H1 (cell line): Measurements from ENCODE around the gene RBFOX1. TPM values are rescaled to one million over a fixed set of nuclear protein-coding genes. Genes with fewer than 3 reads are reported as not detected.

ENCODE experiments used
- CTCF ChIA-PET: fragments of 300-600 bp; sonication (Branson Sonifier 250); formaldehyde crosslinking; loops from one replicate; lab custom pipeline; 2021; ENCODE audit not compliant: partially characterized antibody; lab: Charles Lee
- POLR2A ChIA-PET: fragments of 300-600 bp; sonication (Branson Sonifier 250); formaldehyde crosslinking; loops from one replicate; lab custom pipeline; 2021; ENCODE audit warnings: inconsistent platforms; ENCODE audit not compliant: partially characterized antibody; lab: Charles Lee
- DNase-seq, 2 experiments: peaks; one replicate each; pipeline versions ENCODE4 v3.0.0 to v3.0.0-alpha.2; 2010 to 2022; ENCODE audit warnings: low spot score in 2 of 2, low read depth in 1 of 2, mixed read lengths in 1 of 2
- FAIRE-seq: peaks from 2 replicates; lab custom pipeline; 2011; peaks lifted over from hg19 to GRCh38; lab: Jason Lieb, UNC
- H2AFZ ChIP-seq: 2 replicates; pipeline ENCODE4 v1.8.1; 2012; ENCODE audit warnings: low read length, inconsistent platforms
- H2AK5ac ChIP-seq: 2 replicates; pipeline ENCODE4 v1.6.1; 2013; ENCODE audit warnings: low read depth, low read length
- H2BK120ac ChIP-seq: replicated peaks from 2 replicates; pipeline ENCODE3; 2013; ENCODE audit warnings: low read depth, low read length, inconsistent platforms
- H2BK12ac ChIP-seq: 2 replicates; pipeline ENCODE4 v1.6.1; 2013; ENCODE audit warnings: low read depth, low read length
- H2BK15ac ChIP-seq: 2 replicates; pipeline ENCODE4 v1.6.1; 2013; ENCODE audit warnings: low read length
- H2BK20ac ChIP-seq: 2 replicates; pipeline ENCODE4 v1.6.1; 2013; ENCODE audit warnings: low read length
- H2BK5ac ChIP-seq: 2 replicates; pipeline ENCODE4 v1.6.1; 2013; ENCODE audit warnings: low read depth, low read length
- H3K14ac ChIP-seq: 2 replicates; pipeline ENCODE4 v1.6.1; 2013; ENCODE audit warnings: inconsistent platforms; ENCODE audit not compliant: insufficient read length
- H3K18ac ChIP-seq: 2 replicates; pipeline ENCODE4 v1.6.1; 2013; ENCODE audit warnings: low read length; ENCODE audit errors: extremely low read depth
- H3K23ac ChIP-seq: 2 replicates; pipeline ENCODE4 v1.6.1; 2013; ENCODE audit warnings: inconsistent platforms; ENCODE audit not compliant: insufficient read length
- H3K23me2 ChIP-seq: 2 replicates; pipeline ENCODE4 v1.6.1; 2013; ENCODE audit warnings: low read depth, low read length
- H3K27ac ChIP-seq: 2 replicates; pipeline ENCODE4 v1.6.1; 2011; ENCODE audit warnings: low read depth, low read length, inconsistent platforms
- H3K27me3 ChIP-seq, 4 experiments: replicated peaks in 1 of 4; 1 replicate in 1 of 4; 2 replicates in 3 of 4; pipeline versions ENCODE4 v1.6.1 to v1.8.1; 2011 to 2013; ENCODE audit warnings: low read length in 3 of 4, mild to moderate bottlenecking in 3 of 4, inconsistent platforms in 2 of 4, mixed read lengths in 2 of 4, moderate library complexity in 1 of 4; ENCODE audit not compliant: control insufficient read depth in 3 of 4, insufficient read depth in 3 of 4; ENCODE audit errors: extremely low read depth in 1 of 4
- H3K36me3 ChIP-seq, 4 experiments: 2 replicates each; pipeline versions ENCODE4 v1.6.1 to v1.8.1; 2011 to 2013; ENCODE audit warnings: mild to moderate bottlenecking in 4 of 4, low read length in 3 of 4, moderate library complexity in 2 of 4, control low read depth in 1 of 4, inconsistent platforms in 1 of 4; ENCODE audit not compliant: insufficient read depth in 4 of 4, control insufficient read depth in 2 of 4
- H3K4ac ChIP-seq: replicated peaks from 2 replicates; pipeline ENCODE3; 2013; ENCODE audit warnings: low read length, low read depth, mixed read lengths, inconsistent platforms; ENCODE audit not compliant: insufficient read length
- H3K4me1 ChIP-seq, 4 experiments: replicated peaks in 1 of 4; 1 replicate in 1 of 4; 2 replicates in 3 of 4; pipeline versions ENCODE4 v1.6.1 to v1.8.1; 2011 to 2013; ENCODE audit warnings: low read length in 3 of 4, inconsistent platforms in 2 of 4, mixed read lengths in 1 of 4; ENCODE audit not compliant: insufficient read depth in 4 of 4, control insufficient read depth in 3 of 4
- H3K4me2 ChIP-seq, 2 experiments: 2 replicates each; pipeline versions ENCODE4 v1.6.1 to v1.8.1; 2011 to 2013; ENCODE audit warnings: low read depth in 2 of 2, low read length in 2 of 2, control low read depth in 1 of 2, inconsistent platforms in 1 of 2, mild to moderate bottlenecking in 1 of 2; ENCODE audit not compliant: insufficient read depth in 1 of 2
- H3K4me3 ChIP-seq, 4 experiments: fragments of 200-600, 300-600 bp in 1 of 4; sonication (generic), shearing (Covaris generic), sonication (Bioruptor Twin) in 1 of 4; 2 replicates each; pipeline versions ENCODE4 v1.5.1 to v1.8.1; 2011 to 2016; ENCODE audit warnings: low read length in 4 of 4, low read depth in 3 of 4, control low read depth in 2 of 4, inconsistent platforms in 2 of 4, mild to moderate bottlenecking in 2 of 4, mixed read lengths in 1 of 4, moderate library complexity in 1 of 4; ENCODE audit not compliant: insufficient read depth in 2 of 4; ENCODE audit errors: extremely low read depth in 1 of 4
- H3K56ac ChIP-seq: replicated peaks from 2 replicates; pipeline ENCODE3; 2013; ENCODE audit warnings: low read depth, mild to moderate bottlenecking, mixed read lengths, low read length, inconsistent platforms; ENCODE audit not compliant: insufficient read length
- H3K79me1 ChIP-seq: 2 replicates; pipeline ENCODE4 v1.6.1; 2013; ENCODE audit warnings: low read depth, low read length, control low read depth
- H3K79me2 ChIP-seq, 2 experiments: 2 replicates each; pipeline versions ENCODE4 v1.6.1 to v1.8.1; 2012 to 2013; ENCODE audit warnings: low read length in 2 of 2, mild to moderate bottlenecking in 2 of 2, inconsistent platforms in 1 of 2; ENCODE audit not compliant: insufficient read depth in 2 of 2, control insufficient read depth in 1 of 2
- H3K9ac ChIP-seq, 4 experiments: replicated peaks in 1 of 4; 1 replicate in 1 of 4; 2 replicates in 3 of 4; pipeline versions ENCODE4 v1.6.1 to v1.8.1; 2011 to 2013; ENCODE audit warnings: low read depth in 3 of 4, low read length in 3 of 4, control low read depth in 2 of 4, mild to moderate bottlenecking in 2 of 4, moderate library complexity in 2 of 4, inconsistent platforms in 1 of 4; ENCODE audit errors: extremely low read depth in 1 of 4
- H3K9me3 ChIP-seq, 2 experiments: 2 replicates each; pipeline versions ENCODE4 v1.6.1 to v1.8.1; 2012 to 2013; ENCODE audit warnings: mild to moderate bottlenecking in 2 of 2, moderate library complexity in 2 of 2, control low read depth in 1 of 2, inconsistent platforms in 1 of 2, low read depth in 1 of 2, low read length in 1 of 2, mixed read lengths in 1 of 2; ENCODE audit not compliant: insufficient read depth in 2 of 2
- H4K20me1 ChIP-seq, 2 experiments: replicated peaks in 1 of 2; 2 replicates each; pipeline versions ENCODE3 to v1.8.1; 2011 to 2013; ENCODE audit warnings: inconsistent platforms in 2 of 2, low read length in 2 of 2, mild to moderate bottlenecking in 1 of 2; ENCODE audit not compliant: insufficient read depth in 2 of 2, control insufficient read depth in 1 of 2
- H4K5ac ChIP-seq: 2 replicates; pipeline ENCODE4 v1.6.1; 2013; ENCODE audit warnings: low read length, low read depth, mixed read lengths, inconsistent platforms; ENCODE audit not compliant: insufficient read length
- H4K8ac ChIP-seq: 2 replicates; pipeline ENCODE4 v1.8.0; 2013; ENCODE audit warnings: mild to moderate bottlenecking, moderate library complexity, low read length, inconsistent platforms; ENCODE audit not compliant: insufficient read depth; ENCODE audit errors: extremely low read depth
- H4K91ac ChIP-seq: replicated peaks from 2 replicates; pipeline ENCODE3; 2013; ENCODE audit warnings: low read length, mixed read lengths, inconsistent platforms; ENCODE audit not compliant: insufficient read length
- CTBP2 ChIP-seq: IDR thresholded peaks from 2 replicates; pipeline ENCODE4 v1.7.0; 2011; ENCODE audit warnings: borderline replicate concordance, mild to moderate bottlenecking, moderate library complexity, mixed read lengths, low read length; ENCODE audit not compliant: insufficient read depth, insufficient read length
- EGR1 ChIP-seq: IDR thresholded peaks from 2 replicates; pipeline ENCODE4 v1.6.1; 2011; ENCODE audit warnings: low read depth, low read length, borderline replicate concordance
- MAFK ChIP-seq: IDR thresholded peaks from 2 replicates; pipeline ENCODE4 v1.6.1; 2012; ENCODE audit warnings: low read depth, mild to moderate bottlenecking, improper control_type of control experiment, low read length
- NRF1 ChIP-seq: IDR thresholded peaks from 2 replicates; pipeline ENCODE4 v1.6.1; 2011; ENCODE audit warnings: mild to moderate bottlenecking, low read depth, low read length, improper control_type of control experiment
- PHF8 ChIP-seq: fragments of 200-600 bp; sonication (generic); conservative IDR thresholded peaks from 2 replicates; pipeline ENCODE4 v1.7.1; 2012; ENCODE audit warnings: low read depth, mild to moderate bottlenecking, inconsistent platforms, low read length, moderate library complexity
- SIRT6 ChIP-seq: IDR thresholded peaks from one replicate; pipeline ENCODE4 v1.7.1; 2012; ENCODE audit warnings: low read length, inconsistent platforms
- SP2 ChIP-seq: IDR thresholded peaks from 2 replicates; pipeline ENCODE4 v1.6.1; 2012; ENCODE audit warnings: mild to moderate bottlenecking, low read length, inconsistent platforms
- TAF7 ChIP-seq: optimal IDR thresholded peaks from 2 replicates; pipeline ENCODE3; 2011; ENCODE audit warnings: low read depth, mild to moderate bottlenecking, inconsistent platforms, low read length, moderate library complexity, borderline replicate concordance
- TBP ChIP-seq: IDR thresholded peaks from 2 replicates; pipeline ENCODE4 v1.6.1; 2011; ENCODE audit warnings: low read depth, low read length, improper control_type of control experiment
- TCF12 ChIP-seq: IDR thresholded peaks from 2 replicates; pipeline ENCODE4 v1.6.1; 2011; ENCODE audit warnings: low read depth, mild to moderate bottlenecking, low read length
- YY1 ChIP-seq: IDR thresholded peaks from 2 replicates; pipeline ENCODE4 v1.6.1; 2011; ENCODE audit warnings: low read depth, mild to moderate bottlenecking, low read length
- ZNF274 ChIP-seq: IDR thresholded peaks from 2 replicates; pipeline ENCODE4 v1.7.0; 2012; ENCODE audit warnings: low read length, borderline replicate concordance; ENCODE audit errors: extremely low read depth
- WGBS, 2 experiments: shearing (Covaris generic) in 1 of 2; methylation state at CpG; one replicate each; pipeline versions ENCODE4 v1.1.6 to v1.1.7; 2013 to 2015; ENCODE audit warnings: low lambda C conversion rate in 2 of 2, mixed read lengths in 2 of 2, inconsistent platforms in 1 of 2, low coverage in 1 of 2, missing lambda C conversion rate in 1 of 2; ENCODE audit not compliant: insufficient replicate concordance in 2 of 2, insufficient coverage in 1 of 2, insufficient read length in 1 of 2; ENCODE audit errors: extremely low coverage in 1 of 2, missing lambda C conversion rate in 1 of 2; 5-methylcytosine and 5-hydroxymethylcytosine counted together
- polyA plus RNA-seq, 7 experiments: library from polyadenylated mRNA; depleted of rRNA in 3 of 7; stranded (reverse) in 5 of 7; unstranded in 2 of 7; fragments of >200 nt in 5 of 7; fragments of 200-250 nt in 2 of 7; gene quantifications; 1 replicate in 5 of 7; 2 replicates in 1 of 7; 4 replicates in 1 of 7; pipeline versions ENCODE4 v1.2.1 to v1.2.3, GENCODE V29; 2011 to 2013; ENCODE audit warnings: missing spikeins in 2 of 7, mixed read lengths in 2 of 7
- total RNA-seq: library from RNA; stranded (reverse); fragmentation: NEBNext Ultra II Directional; extraction: Animal tissue kit (Norgen Biotek cat#: 25700); gene quantifications from 2 replicates; pipeline ENCODE4 v1.2.1, GENCODE V29; 2021
- TF ChIP-seq, protein P1 (sequence below): IDR thresholded peaks from 2 replicates; pipeline ENCODE4 v1.6.1; 2012; ENCODE audit warnings: low read length, inconsistent platforms
- TF ChIP-seq, protein P2 (sequence below): IDR thresholded peaks from 2 replicates; pipeline ENCODE4 v1.6.1; 2012; ENCODE audit warnings: inconsistent platforms

Gene RBFOX1
- total and polyA plus RNA-seq, 2 of the 8 experiments (the other 6 are each of a cell fraction or from before 2014, with no cell fraction given) = 1.7 to 2.8 TPM

DNA sequence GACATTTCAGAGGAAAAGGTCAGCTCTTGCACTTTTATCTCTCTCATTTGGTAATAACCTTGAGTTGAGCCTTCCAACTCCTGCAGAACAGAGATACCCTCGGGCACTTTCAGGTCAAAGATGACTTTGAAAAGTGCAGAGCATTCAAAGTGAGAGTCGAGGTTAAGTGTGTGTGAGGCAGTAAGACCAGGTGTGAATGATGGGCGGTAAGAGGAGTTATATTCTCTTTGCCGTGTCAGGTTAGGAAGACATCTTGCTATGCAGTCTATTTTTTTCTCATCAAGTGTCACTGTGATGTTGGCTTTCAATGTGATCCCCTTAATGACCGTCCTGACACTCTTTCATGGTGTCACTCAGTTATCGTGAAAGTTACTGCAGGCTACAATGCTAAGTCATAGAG lies 248.5 kb downstream of the RBFOX1 start:
- no peak overlapping the region for H2BK20ac ChIP-seq
- no peaks in the 10 kb centered on the region for H3K4me1 ChIP-seq
- FAIRE-seq (no peak), DNase-seq (no peak)
- no peak overlapping the region for H3K4me2 ChIP-seq
- no peak overlapping the region for H2AFZ ChIP-seq
- H3K4ac ChIP-seq = no peak overlapping the region
- H3K9ac ChIP-seq = no peak overlapping the region
- no peaks in the 10 kb centered on the region for H3K27me3 ChIP-seq
- no peak overlapping the region for H3K14ac ChIP-seq
- no peak overlapping the region for H3K56ac ChIP-seq
- no peak overlapping the region for H3K23ac ChIP-seq
- H3K9me3 ChIP-seq = no peaks in the 10 kb centered on the region
- no peak overlapping the region for H4K5ac ChIP-seq
- ChIA-PET CTCF (interaction anchor here (0.6 kb wide), 1 partner anchor 847 kb away, joined by 3 read pairs; no protein-coding TSS in a partner anchor), POLR2A (no interaction called here)
- H3K79me1 ChIP-seq = no peaks in the 10 kb centered on the region
- H2BK12ac ChIP-seq = no peak overlapping the region
- H4K8ac ChIP-seq = no peak overlapping the region
- no peak overlapping the region for H3K27ac ChIP-seq
- no peaks in the 10 kb centered on the region for H3K23me2 ChIP-seq
- no peaks in the 10 kb centered on the region for H3K79me2 ChIP-seq
- no peak overlapping the region for H3K18ac ChIP-seq
- H3K36me3 ChIP-seq = no peaks in the 10 kb centered on the region
- H4K20me1 ChIP-seq = no peaks in the 10 kb centered on the region
- no peak overlapping the region for H2BK120ac ChIP-seq
- no peak overlapping the region for H3K4me3 ChIP-seq
- H2BK5ac ChIP-seq = no peak overlapping the region
- H4K91ac ChIP-seq = no peak overlapping the region
- 87% methylated on average over 6 of the region's 6 CpGs; no CpG with 5 or more reads in 1 of the 2 experiments for WGBS, 2 experiments
- no peak overlapping the region for H2AK5ac ChIP-seq
- no peak overlapping the region for H2BK15ac ChIP-seq
- TF ChIP-seq, protein P1, sequence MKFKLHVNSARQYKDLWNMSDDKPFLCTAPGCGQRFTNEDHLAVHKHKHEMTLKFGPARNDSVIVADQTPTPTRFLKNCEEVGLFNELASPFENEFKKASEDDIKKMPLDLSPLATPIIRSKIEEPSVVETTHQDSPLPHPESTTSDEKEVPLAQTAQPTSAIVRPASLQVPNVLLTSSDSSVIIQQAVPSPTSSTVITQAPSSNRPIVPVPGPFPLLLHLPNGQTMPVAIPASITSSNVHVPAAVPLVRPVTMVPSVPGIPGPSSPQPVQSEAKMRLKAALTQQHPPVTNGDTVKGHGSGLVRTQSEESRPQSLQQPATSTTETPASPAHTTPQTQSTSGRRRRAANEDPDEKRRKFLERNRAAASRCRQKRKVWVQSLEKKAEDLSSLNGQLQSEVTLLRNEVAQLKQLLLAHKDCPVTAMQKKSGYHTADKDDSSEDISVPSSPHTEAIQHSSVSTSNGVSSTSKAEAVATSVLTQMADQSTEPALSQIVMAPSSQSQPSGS = no peak
- TF ChIP-seq MAFK (no peak), YY1 (no peak), TBP (no peak), TCF12 (no peak), SP2 (no peak), ZNF274 (no peak), EGR1 (no peak), TAF7 (no peak), PHF8 (no peak), CTBP2 (no peak), NRF1 (no peak), SIRT6 (no peak)
- TF ChIP-seq, protein P2, sequence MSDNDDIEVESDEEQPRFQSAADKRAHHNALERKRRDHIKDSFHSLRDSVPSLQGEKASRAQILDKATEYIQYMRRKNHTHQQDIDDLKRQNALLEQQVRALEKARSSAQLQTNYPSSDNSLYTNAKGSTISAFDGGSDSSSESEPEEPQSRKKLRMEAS = no peak
